HEK293T (cell line): ENCODE data around the gene PGS1.

Experiments
- BHLHE40 ChIP-seq: fragments of 450-650 bp; IDR thresholded peaks from 2 replicates; pipeline ENCODE4 v1.6.1; 2016; ENCODE audit warnings: mild to moderate bottlenecking, moderate library complexity, borderline replicate concordance
- ELF4 ChIP-seq: fragments of 450-650 bp; IDR thresholded peaks from 2 replicates; pipeline ENCODE4 v1.6.1; 2017; ENCODE audit warnings: antibody characterized with exemption
- HDGF ChIP-seq: fragments of 450-650 bp; IDR thresholded peaks from 2 replicates; pipeline ENCODE4 v1.6.1; 2017; ENCODE audit warnings: antibody characterized with exemption, borderline replicate concordance

GRCh38 chr17:78374631-78375274, 3.7 kb upstream of the PGS1 start:
- TF ChIP-seq BHLHE40 (no peak), ELF4 (no peak), HDGF (no peak)
